GM18502 (cell line): ENCODE data around the gene UNC5B.
"Not testable (repeated sequence)": the region's sequence is repeated elsewhere in the genome, so short reads cannot be mapped to it uniquely, and the experiment has no call there.

Experiments used
- ATAC-seq: cut with Tn5 transposase; IDR thresholded peaks from one replicate; pipeline ENCODE4 v1.9.1; 2021; ENCODE audit warnings: mild to moderate bottlenecking; ENCODE audit not compliant: unreplicated experiment, poor library complexity

Gene UNC5B

DNA sequence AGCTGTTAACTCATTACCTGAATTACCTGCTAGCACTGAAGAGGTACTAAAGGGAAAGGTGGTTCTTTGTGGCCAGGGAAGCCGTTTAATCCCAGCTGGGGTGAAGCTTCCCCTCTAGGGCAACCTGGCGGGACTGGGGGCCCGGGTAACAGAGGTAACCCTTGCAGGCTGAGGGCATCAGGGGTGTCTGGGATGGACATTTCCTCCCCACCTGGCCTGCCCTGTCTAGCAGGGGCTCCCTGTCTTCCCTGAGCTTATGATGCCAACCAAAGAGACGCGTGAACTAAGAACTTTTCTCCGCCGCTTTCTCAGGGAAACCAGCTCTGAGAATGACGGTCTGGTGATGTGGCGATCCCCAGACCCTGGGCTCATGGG, 52.8 kb downstream of the UNC5B start:
- ATAC-seq, result no peak

DNA sequence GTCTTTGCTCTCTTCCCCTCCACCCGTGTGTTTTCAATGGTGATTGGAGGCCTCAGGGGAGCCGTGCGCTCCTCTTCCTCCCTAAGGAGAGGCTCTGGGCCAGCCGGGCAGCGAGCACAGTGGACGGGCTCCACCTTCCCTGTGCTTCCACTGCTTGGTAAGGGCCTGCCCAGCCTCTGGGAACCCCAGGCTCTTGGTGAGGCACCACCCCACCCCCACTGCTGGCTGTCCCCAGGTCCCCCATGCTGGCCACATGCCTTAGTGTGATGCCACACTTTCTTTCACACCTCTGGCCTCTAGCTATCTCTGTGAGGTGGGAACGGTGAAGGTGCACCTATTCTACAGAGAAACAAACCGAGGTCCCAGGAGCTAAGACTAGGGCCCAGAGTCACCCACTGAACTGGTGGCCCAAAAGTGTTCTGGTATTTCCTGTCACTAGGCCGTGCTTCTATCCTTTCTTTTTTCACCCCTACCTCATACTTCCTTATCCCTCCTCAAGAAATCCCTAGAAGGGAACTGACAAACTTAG, 53.3 kb downstream of the UNC5B start:
- ATAC-seq, result no peak

DNA sequence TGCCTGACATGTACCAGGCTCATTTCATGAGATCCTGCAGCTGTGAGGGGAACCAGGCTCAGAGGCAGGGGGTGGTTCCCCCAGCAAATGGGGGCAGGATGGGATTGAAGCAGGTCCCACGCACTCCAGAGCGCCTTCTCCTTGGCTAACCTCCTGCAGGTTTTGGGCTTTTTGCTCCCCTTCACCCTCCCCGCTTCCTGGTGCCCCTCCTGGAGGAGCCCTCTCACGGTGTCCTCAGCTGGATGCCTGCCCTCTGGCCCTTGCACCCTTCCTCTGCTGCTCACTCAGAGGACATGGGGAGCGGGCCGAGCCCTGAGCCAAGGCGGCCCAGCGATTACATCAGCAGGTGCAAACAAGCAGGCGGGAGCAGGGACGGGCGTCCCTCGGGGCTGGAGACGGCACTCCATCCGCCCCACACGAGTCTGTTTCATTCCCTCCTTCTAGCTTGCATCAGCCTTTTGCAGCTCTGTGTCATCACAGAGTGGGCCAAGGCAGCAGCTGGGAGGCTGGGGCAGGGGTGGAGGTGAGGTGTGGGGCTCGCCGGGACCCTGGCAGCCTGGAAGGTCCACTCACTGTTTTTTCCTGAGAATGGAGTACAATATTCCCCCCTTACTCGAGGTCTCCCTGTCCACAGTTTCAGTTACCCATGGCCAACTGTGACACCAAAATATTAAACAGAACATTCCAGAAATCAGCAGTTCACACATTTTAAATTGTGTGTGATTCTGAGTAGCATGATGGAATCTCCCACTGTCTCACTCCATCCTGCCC, 54.0 kb downstream of the UNC5B start:
- ATAC-seq, result no peak

DNA sequence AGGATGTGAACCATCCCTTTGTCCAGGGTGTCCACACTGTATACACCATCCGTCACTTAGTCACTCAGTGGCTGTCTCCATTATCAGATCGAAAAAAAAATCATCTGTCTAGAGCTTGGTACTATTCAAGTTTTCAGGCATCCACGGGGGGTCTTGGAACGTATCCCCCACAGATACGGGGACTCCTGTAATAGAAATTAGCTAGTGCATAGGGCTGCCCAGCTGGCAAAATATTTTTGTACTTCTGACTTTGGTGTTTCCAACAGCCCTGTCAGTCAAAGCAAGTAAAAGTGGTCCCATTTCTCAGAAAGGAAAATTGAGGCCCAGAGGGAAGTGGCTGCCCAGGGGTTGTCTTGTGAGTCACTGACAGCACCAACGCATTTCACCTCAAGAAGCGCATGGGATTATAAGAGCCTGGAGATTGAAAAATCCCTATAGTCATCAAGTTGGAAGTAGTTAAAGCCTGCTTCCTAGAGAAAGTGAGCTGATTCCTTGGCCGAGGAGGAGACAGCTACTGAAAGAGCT, 54.6 kb downstream of the UNC5B start:
- no peak for ATAC-seq

DNA sequence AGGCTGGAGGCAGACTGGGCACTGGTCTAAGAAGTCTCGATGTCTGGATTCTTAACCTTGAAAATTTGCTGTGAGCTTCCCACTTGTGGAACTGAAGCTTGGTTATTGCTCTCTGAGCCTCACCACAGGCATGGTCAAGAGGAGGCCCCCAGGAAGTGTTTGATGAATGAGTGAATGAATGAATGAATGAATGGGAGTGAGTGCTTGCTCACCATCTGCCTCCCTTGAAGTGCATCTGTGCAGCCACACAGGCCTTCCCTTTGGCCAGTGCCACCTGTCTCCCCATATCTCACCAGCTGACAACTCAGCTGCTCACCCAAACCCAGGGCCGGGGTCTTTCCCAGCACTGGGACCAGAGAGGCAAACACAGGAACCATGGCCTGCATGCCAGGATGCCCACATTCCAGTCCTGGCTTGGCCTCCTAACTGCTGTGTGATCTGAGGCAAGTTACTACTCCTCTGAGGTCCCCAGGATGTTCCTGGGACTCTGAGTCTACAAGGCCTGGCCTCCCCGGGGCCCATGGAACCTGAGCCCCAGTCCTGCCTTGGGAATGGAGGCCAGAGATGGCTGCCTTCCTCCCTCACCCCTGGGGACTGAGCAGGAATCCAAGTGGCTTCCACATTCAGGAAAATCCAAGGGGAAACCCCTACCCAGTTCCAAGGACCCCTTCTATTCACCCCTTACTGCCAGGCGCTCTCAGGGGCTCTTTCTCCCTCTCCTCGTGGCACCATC, 55.3 kb downstream of the UNC5B start:
- no peak for ATAC-seq

DNA sequence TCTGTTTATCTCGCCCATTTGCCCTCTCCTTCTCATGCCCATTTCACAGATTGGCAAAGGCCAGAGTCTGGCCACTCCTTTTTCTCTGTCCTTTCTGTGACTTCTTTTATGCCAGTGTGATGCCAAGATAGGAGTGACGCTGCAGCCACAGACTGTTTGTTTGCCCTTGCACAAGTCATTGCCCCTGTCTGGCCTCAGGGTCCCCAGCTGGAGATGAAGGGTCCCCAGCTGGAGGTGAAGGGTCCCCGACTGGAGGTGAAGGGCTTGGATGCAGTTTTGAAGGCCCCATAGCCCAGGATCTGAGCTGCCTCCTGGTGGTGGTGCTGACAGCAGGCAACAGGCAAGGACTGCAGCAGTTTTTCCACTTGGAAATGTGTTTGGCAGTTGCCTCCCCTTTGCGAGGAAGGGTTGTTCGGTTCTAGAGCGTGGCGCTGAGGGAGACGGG, 55.9 kb downstream of the UNC5B start:
- no peak for ATAC-seq

DNA sequence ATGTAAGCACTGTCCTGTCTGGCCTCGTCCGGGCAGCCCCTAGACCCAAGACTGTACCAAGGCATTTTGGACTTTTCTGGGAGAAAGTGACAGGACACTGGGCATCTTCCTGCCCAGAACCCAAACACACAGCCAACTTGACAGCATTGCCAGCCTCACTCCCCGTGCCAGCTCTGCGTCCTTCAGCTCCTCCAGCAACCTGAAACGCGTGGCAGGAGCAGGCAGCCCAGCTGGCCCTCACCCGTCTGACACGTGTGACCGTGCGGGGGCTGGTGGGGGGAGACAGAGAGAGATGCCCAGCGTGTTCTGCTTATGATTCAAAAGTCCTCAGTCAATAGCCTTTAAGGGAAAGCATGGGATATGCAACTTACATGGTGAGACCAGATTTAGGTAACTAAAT, 56.4 kb downstream of the UNC5B start:
- ATAC-seq, result no peak

DNA sequence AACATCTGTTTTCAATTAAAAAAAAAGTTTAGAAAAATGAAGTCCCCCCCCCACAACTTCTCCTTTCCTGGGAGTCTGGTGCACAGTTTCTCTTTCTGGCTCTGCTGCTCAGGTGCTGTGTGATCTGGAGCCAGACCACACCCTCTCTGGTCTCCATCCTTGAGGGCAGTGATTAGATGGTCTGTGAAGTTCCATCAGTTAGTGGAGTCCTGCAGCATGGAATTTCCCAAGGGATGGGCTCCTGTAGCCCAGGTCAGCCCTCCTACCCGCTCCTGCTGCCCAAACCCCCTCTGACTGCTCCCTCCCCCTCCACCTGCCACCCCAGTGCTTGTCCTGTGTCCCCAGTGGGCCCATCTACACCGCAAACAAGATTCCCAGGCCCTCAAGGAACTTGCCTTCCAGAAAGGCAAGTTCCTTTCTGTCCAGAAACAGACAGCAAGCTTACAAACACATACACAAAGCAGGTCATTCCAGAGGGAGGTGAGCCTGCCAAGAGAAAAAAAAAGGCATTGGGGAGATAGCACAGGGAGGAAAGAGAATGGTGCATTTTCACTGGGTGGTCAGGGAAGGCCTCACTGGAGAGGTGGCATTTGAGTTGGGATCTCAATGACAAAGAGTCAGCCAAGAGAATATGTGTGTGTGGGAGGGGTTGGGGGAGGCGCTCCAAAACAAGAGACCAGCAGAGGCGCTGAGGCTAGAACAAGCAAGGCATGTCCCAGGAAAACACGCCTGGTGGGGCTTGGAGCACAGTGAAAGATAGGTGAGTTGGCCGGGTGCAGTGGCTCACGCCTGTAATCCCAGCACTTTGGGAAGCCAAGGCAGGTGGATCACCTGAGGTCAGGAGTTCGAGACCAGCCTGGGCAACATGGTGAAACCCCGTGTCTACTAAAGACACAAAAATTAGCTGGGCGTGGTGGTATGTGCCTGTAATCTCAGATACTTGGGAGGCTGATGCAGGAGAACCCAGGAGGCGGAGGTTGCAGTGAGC, 57.2 kb downstream of the UNC5B start:
- no peak for ATAC-seq

DNA sequence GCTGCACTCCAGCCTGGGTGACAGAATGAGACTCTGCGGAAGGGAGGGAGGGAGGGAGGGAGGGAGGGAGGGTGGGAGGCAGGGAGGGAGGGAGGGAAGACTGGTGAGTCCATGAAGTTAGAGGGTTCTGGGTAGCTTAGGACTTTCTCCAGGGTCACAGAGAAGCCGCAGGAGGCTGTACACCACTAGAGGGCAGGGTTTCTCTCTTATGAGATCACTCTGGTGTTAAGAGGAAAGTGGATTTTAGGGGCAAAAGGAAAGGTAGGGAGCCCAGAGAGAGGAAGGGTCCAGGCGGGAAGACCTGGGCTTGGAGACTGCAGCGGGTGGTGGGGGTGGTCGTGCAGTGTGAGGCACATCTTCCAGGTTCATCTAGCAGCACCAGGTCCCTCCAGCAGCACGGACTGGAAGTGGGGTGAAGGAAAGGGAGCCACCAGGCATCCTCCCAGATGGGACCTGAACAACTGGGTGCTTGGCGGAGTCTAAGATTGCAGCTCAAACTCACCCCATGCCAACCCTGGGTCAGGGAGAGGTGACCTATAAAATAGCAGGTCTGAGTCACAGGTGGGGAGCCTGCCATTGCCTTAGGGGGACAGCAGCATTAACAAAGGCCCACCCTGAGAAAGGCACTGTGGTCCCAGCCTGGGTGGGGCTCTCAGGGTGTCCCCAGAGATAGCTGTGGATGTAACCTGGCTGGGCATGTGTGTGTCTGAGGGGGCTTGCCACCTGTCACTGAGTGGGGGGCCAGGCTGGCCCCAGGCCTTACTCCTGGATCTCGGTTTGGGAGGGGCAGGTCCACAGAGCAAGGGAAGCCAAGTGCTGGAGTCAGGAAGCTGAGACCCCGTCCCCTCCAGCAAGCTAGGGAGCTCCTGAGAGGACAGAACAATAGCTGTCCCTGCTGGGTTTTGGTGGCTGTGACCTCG, 58.2 kb downstream of the UNC5B start:
- no peak for ATAC-seq

DNA sequence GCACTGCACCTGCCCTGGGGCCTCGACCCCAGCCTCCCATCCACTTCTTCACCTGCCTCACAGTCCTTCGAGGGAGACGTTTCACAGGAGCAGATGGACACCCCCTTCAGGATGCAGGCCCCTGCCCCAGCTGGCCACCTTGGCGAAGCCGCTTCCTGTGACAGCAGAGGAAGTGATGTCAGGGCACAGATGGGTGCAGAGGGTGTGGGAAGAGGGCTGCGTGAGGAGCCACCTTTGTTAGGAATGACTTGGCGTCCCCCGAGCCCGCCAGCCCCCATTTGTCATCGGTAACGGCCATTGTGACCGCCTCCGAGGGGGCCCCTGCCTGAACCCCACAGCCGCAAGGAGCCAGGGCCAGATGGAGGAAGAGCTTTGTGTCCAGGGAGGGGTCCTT, 59.3 kb downstream of the UNC5B start:
- no peak for ATAC-seq

DNA sequence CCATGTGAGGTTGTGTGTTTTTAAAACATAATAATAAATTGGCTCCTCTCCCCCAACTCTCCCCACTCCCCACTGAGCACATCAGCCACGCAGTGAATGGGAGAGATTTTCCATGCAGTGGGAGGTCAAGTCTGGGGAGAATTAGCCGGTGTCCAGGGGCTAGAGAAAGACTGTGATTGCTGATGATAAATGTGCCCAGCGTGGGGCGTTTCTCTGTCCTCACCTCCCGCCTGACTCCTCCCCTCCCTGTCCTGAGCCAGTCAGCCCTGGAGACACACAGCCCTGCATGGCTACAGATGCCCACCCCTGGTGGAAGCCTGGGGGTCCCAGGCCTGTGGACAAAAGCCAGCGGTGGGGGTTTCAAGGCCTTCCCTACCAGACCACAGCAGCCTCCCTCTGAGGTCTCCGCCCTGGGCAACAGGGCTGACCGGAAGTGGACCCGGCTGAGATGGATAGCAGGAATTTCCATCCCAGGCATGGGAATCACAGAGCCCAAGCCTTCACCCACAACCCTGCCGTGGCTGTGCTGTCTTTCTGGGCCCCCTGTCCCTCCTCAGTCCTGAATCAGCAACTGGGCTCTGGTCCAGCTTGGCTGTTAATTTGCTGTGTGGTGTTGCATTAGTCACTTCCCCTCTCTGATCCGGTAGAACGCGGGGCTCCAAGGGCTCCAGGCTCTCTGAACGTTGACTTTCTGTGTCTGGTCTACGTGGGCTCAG, 59.8 kb downstream of the UNC5B start:
- ATAC-seq, result no peak

DNA sequence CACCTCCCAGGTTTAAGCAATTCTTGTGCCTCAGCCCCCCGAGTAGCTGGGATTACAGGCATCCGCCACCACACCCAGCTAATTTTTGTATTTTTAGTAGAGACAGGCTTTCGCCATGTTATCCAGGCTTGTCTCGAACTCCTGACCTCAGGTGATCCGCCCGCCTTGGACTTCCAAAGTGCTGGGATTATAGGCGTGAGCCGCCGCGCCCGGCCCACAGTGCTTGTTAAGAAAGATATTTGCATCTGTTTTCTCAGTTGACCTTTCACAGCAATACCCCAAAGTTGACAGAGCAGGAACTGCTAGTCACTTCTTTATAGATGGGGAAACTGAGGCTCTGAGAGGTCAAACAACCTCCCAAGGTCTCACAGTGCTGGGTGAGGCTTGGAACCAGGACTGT, 60.6 kb downstream of the UNC5B start:
- ATAC-seq, result not testable (repeated sequence)

DNA sequence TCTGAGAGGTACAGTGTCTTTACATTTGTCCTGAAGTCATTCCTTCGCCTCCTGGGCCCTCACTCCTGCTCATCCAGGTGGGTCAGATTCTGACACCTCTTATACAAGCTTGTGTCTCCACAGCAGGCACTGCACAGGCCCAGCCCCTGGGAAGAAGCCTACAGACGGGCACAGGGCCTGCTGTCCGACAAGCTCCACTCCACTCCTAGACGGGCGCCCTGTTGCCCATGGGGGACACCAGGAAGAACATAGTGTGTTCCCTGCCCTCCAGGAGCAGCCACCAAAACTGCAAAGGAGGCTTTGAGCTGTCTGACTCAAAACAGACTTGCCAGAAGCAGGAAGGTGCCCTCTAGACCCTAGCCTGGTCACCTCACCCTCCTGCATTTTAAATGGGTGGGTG, 61.1 kb downstream of the UNC5B start:
- no peak for ATAC-seq

DNA sequence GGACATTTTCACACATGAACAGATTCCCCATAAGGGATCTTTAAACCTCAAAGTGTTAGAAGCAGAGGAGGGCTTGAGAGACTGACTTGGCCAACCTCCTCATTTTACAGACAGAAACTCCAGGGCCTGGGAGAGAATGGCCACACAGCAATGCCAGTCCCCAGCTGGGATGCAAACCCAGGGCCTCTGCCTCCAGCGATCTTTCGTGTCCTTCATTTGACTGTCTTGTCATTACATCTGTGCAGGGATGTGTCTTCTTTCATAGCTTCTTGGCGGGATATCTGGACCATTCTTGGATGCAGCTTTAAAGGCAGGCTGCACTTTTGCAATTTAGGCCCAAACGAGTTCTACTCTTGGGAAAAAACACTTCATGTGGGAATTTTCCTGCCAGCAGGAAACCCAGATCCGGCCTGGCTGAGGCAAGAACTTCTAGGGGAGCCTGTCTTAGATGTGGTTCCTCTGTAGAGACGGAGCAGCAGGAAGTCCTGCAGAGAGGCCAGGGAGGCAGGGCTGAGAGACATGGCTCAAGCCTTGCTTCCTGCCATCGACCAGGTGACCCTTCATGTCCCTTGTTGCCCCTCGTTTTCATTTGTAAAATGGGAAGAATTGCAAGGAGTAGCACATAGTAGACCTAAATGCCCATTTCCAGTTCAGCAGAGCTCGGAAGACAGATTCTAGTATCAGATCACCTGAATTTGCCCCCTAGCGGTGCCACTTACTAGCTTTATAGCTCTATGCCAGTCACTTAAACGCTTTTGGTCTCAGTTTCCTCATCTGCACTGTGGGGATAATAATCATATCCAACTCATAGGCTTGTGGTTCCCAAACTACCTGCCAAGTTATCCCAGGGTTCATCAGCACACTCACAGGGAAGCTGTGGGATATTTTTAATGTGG, 62.8 kb downstream of the UNC5B start:
- no peak for ATAC-seq

DNA sequence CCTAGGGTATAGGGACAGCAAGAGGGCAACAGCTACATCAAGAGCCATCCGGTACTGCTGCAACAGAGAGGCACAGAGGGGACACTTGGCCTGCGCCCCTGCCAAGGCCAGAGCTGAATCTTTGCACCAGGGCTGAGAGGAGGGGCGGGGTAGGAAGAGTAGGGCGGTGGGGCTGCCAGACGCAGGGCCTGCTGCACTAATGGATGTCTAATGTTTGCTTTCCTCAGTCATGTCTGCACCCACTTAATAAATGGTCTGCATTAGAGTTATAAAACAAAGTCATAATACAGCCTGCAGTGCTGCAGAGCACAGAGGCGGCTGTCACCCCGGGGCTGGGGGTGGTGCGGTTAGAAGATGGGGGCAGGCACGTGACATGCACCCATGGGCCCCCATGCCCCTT, 64.5 kb downstream of the UNC5B start:
- ATAC-seq, result no peak

DNA sequence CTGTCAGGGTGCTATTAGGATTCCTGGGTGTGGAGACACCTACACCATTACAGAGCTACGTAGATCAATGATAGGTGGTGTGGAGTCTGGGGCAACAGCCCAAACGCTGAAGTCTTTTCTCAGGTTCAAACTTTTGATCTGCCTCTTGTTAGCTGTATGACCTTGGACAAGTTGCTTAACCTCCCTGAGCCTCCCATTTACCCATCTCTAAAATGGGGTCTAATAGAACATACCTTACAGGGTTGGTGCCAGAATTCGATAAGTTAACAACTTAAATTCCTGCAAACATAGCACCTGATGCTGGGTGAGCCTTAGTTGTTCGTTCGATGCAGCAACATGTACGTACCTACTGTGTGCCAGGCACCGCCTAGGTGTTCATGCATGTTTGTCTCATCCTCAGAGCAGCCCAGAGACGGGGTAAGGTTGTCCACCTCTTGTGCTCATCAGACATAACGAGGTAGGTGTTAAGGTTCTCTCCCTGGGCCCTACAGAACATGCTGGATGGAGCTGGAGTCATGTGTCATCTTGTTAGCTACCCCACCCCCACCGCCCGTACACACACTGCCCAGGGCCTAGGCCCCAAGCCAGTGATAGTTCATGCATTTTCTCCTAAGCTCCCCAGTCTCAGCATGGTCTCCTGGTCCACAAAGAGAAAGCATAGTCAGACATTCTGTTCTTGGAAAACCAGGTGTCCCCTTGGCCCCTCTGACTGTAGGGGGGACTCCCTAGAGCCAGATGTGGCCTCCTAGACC, 65.7 kb downstream of the UNC5B start:
- ATAC-seq, result no peak
